Measurements from ENCODE around the gene SSBP4. TPM values are rescaled to one million over a fixed set of nuclear protein-coding genes. Genes with fewer than 3 reads are reported as not detected.

SSBP4 gene
- total and polyA plus RNA-seq, 2 donors (not counting 1 experiment from before 2014, with no cell fraction given): 37.0 to 64.2 TPM

- peaks cover 64 to 75% of the 10 kb centered on the region in 2 donors for H3K4me1 ChIP-seq (ENCODE audit: control insufficient read depth in 2 of 2, insufficient read depth in 2 of 2, low read length in 2 of 2)
- ChIA-PET POLR2A (interaction anchor here (0.7 to 2.8 kb wide), 4 partner anchors 9 to 227 kb away, joined by 3 to 15 read pairs (median 4); partner anchors contain the start of gene MPV17L2), CTCF (interaction anchor here (0.6 to 3.5 kb wide), 16 partner anchors 9 to 214 kb away, joined by 3 to 17 read pairs (median 5); partner anchors contain the start of gene LSM4)
- no peak for TF ChIP-seq CTCF (IDR thresholded peaks at IDR 0.05)
- no peak for TF ChIP-seq EZH2 (IDR thresholded peaks at IDR 0.05; ENCODE audit: borderline replicate concordance, insufficient read depth, low read depth, low read length, poor library complexity, severe bottlenecking)
- H3K4me2 ChIP-seq (replicated peaks; ENCODE audit: low read depth, low read length, poor library complexity, severe bottlenecking): peak overlapping the region; percentile 97
- H3K27ac ChIP-seq (ENCODE audit: low read length in 2 of 2): no peak overlapping the region
- Mint-ChIP-seq H3K27ac (peak overlapping the region; percentile 38), H3K27me3 (peaks cover 28% of the 10 kb centered on the region), H3K9me3 (ENCODE audit: insufficient read depth) (no peaks in the 10 kb centered on the region), H3K4me3 (peak overlapping the region; percentile 83), H3K4me1 (peaks cover 60% of the 10 kb centered on the region)
- H3K9ac ChIP-seq (ENCODE audit: low read length): peak overlapping the region; percentile 63
- DNase-seq (peak; percentile 62), ATAC-seq (ENCODE audit: low read depth) (peak; percentile 48)
- H4K20me1 ChIP-seq (ENCODE audit: control insufficient read depth, insufficient read depth, low read length, poor library complexity, severe bottlenecking): peaks cover 54% of the 10 kb centered on the region
- no peaks in the 10 kb centered on the region for H3K36me3 ChIP-seq (replicated peaks in 1 of 2; ENCODE audit: control extremely low read depth in 1 of 2, control insufficient read depth in 1 of 2, extremely low read depth in 1 of 2, insufficient read depth in 2 of 2, low read length in 1 of 2)
- peaks cover 0 to 28% (median 0%) of the 10 kb centered on the region in 3 donors for H3K9me3 ChIP-seq (ENCODE audit: control extremely low read depth in 1 of 3, control insufficient read depth in 2 of 3, insufficient read depth in 1 of 3, low read length in 2 of 3)
- peaks cover 0 to 43% (median 28%) of the 10 kb centered on the region in 4 experiments for H3K27me3 ChIP-seq (replicated peaks in 1 of 4; ENCODE audit: control extremely low read depth in 1 of 4, control insufficient read depth in 3 of 4, insufficient read depth in 4 of 4, low read length in 3 of 4)
- H3K79me2 ChIP-seq (ENCODE audit: control insufficient read depth, insufficient read depth, low read length): peaks cover 28% of the 10 kb centered on the region
- peak overlapping the region; percentile 51 for H2AFZ ChIP-seq (ENCODE audit: insufficient read depth, low read depth, low read length, poor library complexity, severe bottlenecking)
- H3K4me3 ChIP-seq (ENCODE audit: control extremely low read depth in 1 of 5, extremely low read depth in 1 of 5, insufficient read depth in 1 of 5, low read depth in 2 of 5, low read length in 4 of 5): peak overlapping the region in 4 of 5 experiments; percentile 41 to 67 (median 52)
- intact Hi-C loops (cut with micrococcal nuclease): loop anchor here (1.0 to 5.0 kb wide), 2 partner anchors 9 to 33 kb away; partner anchors contain the start of gene GDF15
- under 1% methylated on average over 97 of the region's 97 CpGs for WGBS (ENCODE audit: insufficient coverage)
Measured at GRCh38 chr19:18419699-18420460, 682 bp downstream of the SSBP4 start.
